HG03432 (cell line): ENCODE results near the gene MTNR1B.

ENCODE experiments used
- ATAC-seq: cut with Tn5 transposase; IDR thresholded peaks from one replicate; pipeline ENCODE4 v1.9.1; 2021; ENCODE audit warnings: mild to moderate bottlenecking, moderate library complexity; ENCODE audit not compliant: unreplicated experiment

MTNR1B gene

GRCh38 chr11:92969634-92970347 is at the start of gene MTNR1B:
Gene MTNR1B, plus strand, starts transcription at chr11:92969651. Its CDS starts 75 bp downstream, at chr11:92969726.
- no peak for ATAC-seq

GRCh38 chr11:92920331-92920730 is 49.1 kb upstream of the MTNR1B start:
- ATAC-seq: no peak

GRCh38 chr11:92922731-92923130 is 46.7 kb upstream of the MTNR1B start:
- no peak for ATAC-seq

GRCh38 chr11:92929246-92929645 is 40.2 kb upstream of the MTNR1B start:
- ATAC-seq: no peak

- ATAC-seq: no peak
These were observed 39.8 kb upstream of the MTNR1B start for GRCh38 chr11:92929653-92930052.

GRCh38 chr11:92931746-92932422 is 37.6 kb upstream of the MTNR1B start:
- no peak for ATAC-seq

GRCh38 chr11:92939305-92939704 is 30.1 kb upstream of the MTNR1B start:
- no peak for ATAC-seq

- peak; percentile 76 for ATAC-seq
These were observed 27.5 kb upstream of the MTNR1B start for GRCh38 chr11:92941676-92942571.

- ATAC-seq: no peak
These were observed 22.7 kb upstream of the MTNR1B start for GRCh38 chr11:92946707-92947106.

GRCh38 chr11:92948116-92948515 is 21.3 kb upstream of the MTNR1B start:
- no peak for ATAC-seq

GRCh38 chr11:92954003-92954402 is 15.4 kb upstream of the MTNR1B start:
- ATAC-seq: no peak

GRCh38 chr11:92955860-92956259 is 13.6 kb upstream of the MTNR1B start:
- ATAC-seq: peak; percentile 72

- ATAC-seq: no peak
These were observed 8.6 kb upstream of the MTNR1B start for GRCh38 chr11:92960886-92961285.

GRCh38 chr11:92962446-92962845 is 7.0 kb upstream of the MTNR1B start:
- no peak for ATAC-seq

- ATAC-seq: no peak
These were observed 5.0 kb upstream of the MTNR1B start for GRCh38 chr11:92964471-92964870.

GRCh38 chr11:92965196-92965595 is 4.3 kb upstream of the MTNR1B start:
- ATAC-seq: no peak

- no peak for ATAC-seq
These were observed 2.3 kb upstream of the MTNR1B start for GRCh38 chr11:92967178-92967577.

GRCh38 chr11:92967867-92968266 is 1.6 kb upstream of the MTNR1B start:
- no peak for ATAC-seq

- ATAC-seq: no peak
These were observed 188 bp upstream of the MTNR1B start for GRCh38 chr11:92969293-92969633.

GRCh38 chr11:92972248-92972647 is 2.8 kb downstream of the MTNR1B start:
- no peak for ATAC-seq

- no peak for ATAC-seq
These were observed 5.8 kb downstream of the MTNR1B start for GRCh38 chr11:92975285-92975684.

- ATAC-seq: no peak
These were observed 7.2 kb downstream of the MTNR1B start for GRCh38 chr11:92976681-92977080.
